DND-41 (cell line): ENCODE results near the gene GNA14.

Source experiments
- CTCF ChIP-seq: IDR thresholded peaks from 2 replicates; pipeline ENCODE4 v1.5.1; 2012; ENCODE audit warnings: borderline replicate concordance, low read length, moderate library complexity, mild to moderate bottlenecking; ENCODE audit not compliant: poor library complexity, severe bottlenecking; ENCODE audit errors: extremely low read depth
- EZH2 ChIP-seq: IDR thresholded peaks from 3 replicates; pipeline ENCODE4 v1.6.1; 2012; ENCODE audit warnings: borderline replicate concordance, low read depth, mild to moderate bottlenecking, moderate library complexity, low read length, inconsistent platforms; ENCODE audit not compliant: severe bottlenecking

DNA sequence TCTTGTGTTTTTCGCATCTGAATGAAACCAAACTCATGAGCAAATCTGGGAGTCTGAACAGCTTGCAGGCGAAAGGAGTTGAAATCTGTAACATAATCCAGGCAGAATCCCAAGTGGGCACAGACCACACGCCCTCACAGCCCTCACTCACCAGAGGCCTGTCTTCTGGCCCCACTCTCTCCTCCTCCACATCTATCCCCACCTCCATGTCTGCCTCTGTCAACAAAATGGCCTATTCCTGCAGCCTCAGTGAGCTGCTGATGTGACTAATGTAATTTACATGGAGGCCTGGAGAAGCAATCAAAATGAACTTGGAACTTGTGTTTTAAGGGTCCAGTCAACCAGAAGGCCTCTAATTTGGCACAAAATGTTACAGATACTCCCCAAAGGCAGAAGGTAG is 136.6 kb downstream of the GNA14 start:
- TF ChIP-seq CTCF (no peak), EZH2 (no peak)
